GM21576 (cell line): ENCODE data around the gene TMEM247.
"Not testable (repeated sequence)": the region's sequence is repeated elsewhere in the genome, so short reads cannot be mapped to it uniquely, and the experiment has no call there.

ENCODE experiments used
- ATAC-seq: cut with Tn5 transposase; IDR thresholded peaks from one replicate; pipeline ENCODE4 v1.9.1; 2021; ENCODE audit warnings: mild to moderate bottlenecking, moderate library complexity; ENCODE audit not compliant: unreplicated experiment

Gene TMEM247

DNA sequence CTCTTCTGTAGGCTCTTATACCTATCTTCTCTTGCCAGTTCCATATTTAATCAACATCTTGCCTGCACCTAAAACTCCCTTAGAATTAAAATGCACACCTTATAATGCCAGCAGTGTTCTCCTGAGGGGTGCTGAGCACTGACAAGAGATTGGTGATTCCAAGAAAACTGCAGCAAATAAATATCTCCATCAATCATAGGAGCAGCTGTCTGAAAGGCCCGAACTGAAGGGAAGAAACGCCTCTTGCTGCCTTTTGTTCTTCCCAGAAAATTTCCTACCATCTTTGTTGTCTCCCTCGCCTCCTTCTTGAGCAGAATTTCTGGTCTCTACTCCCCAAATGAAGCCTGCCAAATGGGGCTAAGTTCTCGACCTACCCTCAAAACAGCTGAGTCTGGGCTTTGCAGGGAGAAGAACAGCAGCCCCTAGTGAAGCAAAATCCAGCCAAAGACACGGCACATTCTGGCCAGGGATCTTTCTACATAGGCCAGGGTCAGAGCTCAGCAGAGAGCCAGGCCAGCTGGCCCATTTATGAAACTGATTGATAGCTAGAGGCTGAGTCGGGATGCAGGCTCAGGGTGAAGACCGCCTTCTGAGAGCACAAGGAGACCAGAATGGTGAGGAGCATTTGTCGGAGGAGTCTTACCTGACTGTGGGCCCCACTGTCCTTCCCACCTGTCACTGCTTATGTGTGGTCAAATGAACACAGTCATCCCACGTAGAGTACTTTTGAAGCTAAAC, 20.4 kb upstream of the TMEM247 start:
- ATAC-seq = no peak

DNA sequence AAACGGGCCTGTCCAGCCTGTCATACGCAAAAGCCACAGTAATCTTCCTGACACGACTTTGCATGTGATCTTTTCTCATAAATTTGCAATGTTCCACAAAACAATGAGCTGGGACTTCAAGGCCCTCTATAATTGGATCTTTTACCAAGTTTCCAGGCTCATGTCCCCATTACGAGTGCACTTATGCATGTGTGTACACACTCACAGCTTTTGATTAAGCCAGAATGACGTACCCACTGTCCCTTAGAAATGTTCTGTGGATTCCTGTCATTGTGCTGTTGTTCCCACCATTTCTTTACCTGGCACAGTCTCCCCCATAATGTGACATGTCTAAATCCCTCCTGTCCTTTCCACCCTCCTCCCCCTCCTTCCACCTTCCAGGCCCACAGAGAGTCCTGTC, 19.7 kb upstream of the TMEM247 start:
- no peak for ATAC-seq

DNA sequence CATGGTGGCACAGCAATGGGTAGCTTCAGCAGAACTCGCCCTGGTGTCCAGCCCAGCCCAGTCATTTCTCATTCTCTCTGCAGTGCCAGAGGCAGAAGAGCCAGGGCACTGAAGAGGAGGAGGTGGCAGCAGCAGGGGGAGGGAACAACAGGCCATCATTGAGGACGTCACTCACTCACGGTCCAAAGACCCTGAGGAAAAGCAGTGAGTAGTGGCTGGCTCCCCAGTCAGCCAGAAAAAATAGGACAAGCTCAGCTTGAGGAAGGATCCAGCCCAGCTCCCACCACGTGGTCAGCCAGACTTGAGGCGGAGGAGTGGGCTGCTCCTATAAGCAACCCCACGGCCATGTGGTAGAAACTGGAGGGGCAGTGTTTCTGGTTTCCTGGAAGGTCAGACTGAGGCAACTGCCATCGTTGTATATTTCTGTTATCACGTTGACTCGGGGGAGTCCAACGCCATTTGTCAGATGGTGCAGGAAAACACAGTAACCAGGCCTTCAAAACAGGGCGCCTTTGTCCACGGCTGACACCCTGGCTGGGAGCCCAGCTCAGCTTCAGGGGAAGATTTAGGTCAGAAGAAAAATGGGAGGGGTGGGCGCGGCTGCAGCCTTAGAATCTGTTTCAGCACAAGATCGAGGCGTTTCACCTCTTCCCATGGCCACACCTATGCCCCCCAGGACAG, 19.0 kb upstream of the TMEM247 start:
- ATAC-seq = no peak

DNA sequence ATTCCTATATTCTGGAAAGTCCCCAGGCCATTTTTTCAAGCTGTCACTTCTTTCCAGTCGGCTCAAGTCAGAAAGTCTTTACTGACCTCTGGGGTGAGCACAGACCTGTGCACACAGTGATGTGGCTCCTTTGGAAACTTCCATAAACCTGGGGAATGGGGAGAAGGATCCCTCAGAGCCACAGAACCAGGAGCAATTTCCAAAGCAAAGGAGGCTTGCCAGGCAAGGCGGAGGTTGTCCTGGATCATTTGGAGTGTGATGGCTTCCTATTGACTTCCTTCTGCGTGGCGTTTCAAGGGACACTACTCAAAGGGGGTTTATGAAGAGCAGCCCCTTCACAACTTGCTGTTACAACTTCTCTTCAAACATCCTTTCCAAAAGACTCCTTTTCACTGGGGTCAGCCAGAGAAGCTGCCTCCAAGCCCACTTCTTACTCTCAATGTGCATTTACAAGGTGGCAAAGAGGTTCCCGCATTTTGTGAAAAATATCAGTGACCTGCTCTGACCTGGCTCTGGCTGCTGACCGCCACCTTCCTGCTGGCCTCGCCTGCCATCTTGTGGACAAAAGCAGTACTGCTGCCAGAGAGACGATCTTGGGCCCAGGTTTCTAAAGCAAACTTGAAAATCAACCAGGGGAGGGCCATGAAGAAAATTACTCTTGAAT, 18.2 kb upstream of the TMEM247 start:
- no peak for ATAC-seq

DNA sequence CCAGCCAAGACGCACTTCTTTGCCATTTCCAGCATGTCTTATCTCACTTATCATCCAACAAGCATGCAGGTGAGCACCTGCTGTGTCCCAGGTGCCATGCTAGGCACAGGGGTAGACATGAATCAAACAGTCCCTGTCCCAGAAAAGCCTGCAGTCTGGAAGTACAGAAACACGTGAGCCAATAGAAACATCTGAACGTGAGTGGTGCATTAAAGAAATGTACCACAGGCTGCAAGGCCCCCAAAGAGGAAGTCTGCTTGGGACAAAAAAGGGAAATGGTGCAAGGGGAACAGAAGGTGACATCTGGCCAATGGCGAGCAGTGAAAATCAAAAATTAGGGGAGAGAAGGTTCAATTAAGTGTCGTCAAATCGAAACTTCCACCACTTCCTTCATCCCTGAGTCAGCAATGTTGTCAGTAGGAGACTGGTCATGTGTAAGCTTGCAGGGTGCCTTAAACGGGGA, 17.6 kb upstream of the TMEM247 start:
- ATAC-seq = no peak

DNA sequence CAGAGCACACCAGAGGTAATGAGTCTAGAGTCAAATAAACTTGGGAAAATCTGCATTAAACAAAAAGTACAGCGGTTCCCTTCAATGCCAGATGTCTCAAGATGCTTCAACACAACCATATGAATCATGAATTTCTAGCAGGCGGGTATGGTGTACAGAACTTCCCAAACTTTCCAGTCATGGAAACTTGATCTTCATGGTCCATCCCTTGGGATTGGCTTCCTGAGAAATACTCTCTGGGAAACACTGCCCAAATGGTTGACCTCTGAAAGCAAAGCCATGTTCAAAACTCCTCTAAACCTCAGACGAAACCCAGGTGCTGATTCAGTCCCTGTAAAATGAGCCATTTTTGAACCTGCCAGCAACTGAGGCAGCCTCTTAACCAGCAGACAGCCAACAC, 16.4 kb upstream of the TMEM247 start:
- ATAC-seq = no peak

DNA sequence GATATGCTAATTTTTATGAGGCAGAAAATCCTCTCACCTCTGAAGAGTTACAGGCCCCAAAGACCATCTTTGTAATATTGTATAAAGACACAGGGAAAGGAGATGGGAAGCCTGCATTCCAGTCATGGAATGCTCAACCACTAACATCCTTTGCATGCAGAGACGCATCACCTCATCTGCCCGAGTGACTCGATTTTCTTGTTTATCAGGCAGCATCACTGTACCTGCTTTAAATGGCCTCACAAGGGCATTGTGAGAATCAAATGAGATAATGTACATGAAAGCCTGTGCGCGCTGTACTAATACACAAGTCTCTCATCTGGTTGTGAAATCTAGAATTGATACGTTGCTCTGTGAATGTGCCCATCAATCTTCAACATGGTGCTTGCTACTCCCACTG, 10.2 kb upstream of the TMEM247 start:
- ATAC-seq = no peak

DNA sequence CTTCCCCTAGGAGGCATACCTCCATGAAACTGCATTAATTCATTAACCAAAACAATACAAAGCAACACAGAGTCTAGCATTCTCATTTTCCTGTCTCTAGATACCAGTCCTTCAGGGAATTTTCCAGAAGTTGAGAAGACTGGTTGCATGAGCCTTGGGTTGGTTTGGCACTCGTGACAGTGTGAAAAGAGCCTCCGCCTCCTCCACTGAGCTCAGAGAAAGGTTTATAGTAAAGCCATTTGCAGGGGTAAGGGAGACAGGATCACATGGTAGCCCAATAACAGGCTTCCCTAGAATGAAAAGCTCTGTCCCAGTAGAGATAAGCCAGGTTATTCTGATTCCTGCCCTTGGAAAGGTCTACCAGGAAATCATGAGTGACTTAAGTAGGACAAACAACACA, 9.7 kb upstream of the TMEM247 start:
- ATAC-seq = no peak

DNA sequence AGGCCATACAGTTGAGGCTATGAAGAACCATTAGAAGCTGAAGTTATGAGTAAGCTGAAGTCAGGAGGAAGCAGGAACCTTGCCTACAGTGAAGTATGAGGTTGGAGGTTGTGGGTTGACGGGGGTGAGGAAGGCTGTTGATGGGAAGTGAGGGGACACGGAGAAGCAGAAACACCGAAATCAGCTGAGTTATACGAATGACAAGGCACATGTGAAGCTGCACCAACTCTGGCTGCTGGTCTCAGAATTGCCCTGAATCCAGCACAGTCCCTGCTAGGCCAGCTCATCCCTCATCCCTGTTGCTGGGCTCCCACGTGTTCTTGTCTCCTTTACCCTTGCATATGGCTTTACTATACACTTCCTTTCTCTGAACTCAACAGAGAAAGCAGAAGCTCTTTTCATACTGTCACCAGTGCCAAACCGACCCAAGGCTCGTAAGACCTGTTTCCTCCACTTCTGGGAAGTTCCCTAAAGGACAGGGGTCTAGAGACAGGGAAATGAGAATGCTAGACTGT, 9.2 kb upstream of the TMEM247 start:
- no peak for ATAC-seq

DNA sequence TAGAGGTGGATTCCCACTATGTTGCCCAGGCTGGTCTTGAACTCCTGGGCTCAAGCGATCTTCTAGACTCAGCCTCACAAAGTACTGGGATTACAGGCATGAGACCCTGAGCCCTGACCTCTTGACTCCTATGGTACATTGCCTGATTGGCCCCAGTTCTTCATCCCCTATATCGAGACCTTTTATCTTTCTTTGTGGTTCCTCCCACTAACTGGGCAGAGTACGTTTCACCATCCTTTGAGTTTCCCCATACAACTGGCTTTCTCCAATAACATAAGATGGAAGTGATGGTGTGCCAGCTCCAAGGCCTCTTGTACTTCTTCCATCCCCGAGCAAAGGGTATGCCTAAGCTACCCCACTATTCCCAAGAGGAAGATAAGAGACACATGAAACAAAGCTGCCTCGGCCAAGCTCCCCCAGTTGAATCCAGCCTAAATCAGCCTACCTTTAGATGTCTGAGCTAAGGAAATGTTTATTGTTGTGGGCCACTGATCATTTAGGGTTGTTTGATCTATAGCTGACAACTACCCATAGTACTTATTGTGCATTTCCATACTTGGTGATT, 8.3 kb upstream of the TMEM247 start:
- ATAC-seq = no peak

DNA sequence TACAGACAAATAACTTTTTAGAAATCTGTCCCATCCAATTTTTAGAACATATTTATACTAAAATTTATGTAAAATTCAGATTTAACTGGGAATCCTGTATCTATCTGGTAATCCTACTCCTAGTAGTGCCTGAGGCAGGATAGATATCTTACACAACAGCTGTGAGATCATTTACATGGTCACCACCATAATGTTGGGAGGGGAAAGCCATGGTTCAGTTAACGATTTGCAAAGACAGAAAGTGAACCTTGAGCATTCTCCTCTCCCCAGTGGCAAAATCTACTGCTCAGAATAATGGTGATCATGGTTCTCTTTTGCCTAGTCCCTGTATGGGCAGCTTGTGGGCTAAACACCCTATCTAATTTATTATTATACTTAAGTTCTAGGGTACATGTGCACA, 7.7 kb upstream of the TMEM247 start:
- ATAC-seq = no peak

DNA sequence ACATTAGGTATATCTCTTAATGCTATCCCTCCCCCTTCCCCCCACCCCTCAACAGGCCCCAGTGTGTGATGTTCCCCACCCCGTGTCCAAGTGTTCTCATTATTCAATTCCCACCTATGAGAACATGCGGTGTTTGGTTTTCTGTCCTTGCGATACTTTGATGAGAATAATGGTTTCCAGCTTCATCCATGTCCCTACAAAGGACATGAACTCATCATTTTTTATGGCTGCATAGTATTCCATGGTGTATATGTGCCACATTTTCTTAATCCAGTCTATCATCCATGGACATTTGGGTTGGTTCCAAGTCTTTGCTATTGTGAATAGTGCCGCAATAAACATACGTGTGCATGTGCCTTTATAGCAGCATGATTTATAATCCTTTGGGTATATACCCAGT, 7.2 kb upstream of the TMEM247 start:
- not testable (repeated sequence) for ATAC-seq

DNA sequence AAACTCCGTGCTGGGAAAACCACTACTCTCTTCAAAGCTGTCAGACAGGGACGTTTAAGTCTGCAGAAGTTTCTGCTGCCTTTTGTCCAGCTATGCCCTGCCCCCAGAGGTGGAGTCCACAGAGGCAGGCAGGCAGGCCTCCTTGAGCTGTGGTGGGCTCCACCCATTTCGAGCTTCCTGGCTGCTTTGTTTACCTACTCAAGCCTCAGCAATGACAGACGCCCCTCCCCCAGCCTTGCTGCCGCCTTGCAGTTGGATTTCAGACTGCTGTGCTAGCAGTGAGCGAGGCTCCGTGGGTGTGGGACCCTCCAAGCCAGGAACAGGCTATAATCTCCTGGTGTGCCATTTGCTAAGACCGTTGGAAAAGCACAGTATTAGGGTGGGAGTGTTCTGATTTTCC, 1.9 kb upstream of the TMEM247 start:
- not testable (repeated sequence) for ATAC-seq

DNA sequence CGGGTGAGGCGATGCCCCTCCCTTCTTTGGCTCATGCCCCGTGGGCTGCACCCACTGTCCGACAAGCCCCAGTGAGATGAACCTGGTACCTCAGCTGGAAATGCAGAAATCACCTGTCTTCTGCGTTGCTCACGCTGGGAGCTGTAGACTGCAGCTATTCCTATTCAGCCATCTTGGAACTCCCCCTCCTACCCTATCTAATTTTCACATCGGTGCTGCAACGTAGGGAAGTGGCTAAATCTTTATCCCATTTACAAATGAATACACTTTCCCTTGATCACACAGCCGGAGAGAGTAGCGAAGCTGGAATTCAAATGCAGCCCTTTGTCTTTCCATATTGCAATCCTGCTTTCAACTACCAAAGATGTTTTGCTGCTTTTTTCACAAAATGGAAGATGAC, 1.4 kb upstream of the TMEM247 start:
- ATAC-seq = no peak

DNA sequence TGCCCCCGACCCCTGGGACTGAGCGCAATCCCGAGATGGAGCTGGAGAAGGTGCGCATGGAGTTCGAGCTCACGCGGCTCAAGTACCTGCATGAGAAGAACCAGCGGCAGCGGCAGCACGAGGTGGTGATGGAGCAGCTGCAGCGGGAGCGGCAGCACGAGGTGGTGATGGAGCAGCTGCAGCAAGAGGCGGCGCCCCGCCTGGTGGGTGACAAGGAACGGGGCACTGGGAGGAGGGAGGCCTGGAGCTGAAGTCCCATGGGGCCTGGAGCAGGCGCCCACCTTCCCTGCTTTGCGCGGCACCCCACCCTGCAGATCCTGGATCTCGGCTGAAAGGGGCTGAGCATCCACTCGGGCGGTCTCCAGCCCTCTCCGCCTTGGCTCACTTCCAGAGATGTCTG, 1.2 kb downstream of the TMEM247 start:
- ATAC-seq = no peak

DNA sequence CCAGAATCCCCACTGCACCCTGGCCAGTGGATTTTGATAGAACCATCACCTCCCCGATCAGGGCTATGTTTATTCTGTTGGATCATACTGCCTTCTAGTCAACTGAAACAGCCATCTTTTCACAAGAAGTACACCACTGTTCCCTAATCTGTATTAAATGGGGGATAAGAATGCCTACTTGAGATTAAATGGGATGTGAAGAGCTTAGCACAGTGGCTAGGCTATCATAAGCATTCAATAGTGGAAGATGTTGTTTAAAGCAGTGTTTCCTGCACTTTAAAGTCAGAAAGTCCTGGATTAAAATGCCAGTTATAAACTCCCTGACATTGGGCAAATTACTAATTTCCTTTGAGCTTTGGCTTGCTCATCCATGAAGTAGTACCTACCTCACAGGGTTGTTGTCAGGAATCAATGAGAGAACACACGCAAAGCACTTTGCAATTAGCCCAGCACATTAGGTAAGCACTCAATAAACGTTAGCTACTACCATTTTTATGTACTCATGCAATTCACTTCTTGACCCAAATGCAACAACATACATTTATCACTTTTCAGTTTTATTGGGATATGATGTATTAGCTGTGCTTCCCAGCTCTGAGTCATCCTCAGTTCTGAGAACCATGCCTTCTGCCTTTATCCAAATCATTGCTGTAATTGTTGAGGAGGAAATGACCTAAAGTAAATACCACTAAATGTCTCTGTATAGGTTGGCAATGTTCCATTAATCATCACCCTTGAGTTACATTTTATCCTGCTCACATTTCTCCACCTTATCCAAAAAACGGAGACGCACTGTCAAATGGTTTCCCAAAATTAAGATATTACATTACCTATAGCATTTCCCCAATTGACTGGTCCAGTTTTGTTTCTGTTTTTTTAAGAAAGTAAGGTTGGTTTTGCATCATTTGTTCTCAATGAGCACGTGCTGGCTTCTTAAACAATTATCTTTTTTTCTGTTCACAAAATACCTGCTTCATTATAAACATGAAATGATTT, 2.1 kb downstream of the TMEM247 start:
- no peak for ATAC-seq

DNA sequence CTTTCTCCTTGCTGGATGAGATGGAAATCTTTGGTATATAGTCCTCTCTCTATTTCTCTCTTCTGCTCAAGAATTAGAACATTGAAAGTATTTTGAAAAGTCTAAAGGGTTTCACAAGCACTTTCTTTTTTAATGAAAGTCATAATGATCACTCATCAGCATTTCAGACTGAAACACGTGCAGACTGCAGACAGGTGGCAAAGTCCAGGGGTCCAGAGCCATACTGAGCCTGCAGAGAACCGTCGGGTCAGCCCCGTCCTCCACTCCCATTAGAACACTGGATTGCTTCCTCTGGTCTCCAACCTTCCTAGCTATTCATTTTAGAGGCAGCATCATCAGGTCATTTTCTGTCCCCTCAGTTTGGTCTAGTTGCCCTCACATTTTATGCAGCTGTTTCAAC, 3.1 kb downstream of the TMEM247 start:
- no peak for ATAC-seq

DNA sequence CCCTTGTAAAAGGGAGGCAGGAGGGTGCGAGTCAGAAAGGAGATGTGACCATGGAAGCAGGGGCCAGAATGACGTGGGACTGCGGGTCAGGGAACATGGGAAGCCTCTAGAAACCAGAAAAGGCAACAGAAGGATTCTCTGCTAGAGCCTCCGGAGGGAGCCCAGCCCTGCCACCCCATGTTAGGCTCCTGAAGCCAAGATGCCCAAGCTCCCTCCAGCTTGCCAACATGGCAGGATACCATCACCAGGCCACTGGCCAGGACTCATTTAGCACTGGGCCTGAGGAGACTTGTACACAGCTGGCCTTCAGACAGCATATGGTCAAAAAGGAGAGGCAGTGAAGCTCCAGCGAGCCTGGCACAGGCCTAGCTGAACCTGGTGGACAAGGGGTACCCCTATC, 5.6 kb downstream of the TMEM247 start:
- ATAC-seq = no peak

DNA sequence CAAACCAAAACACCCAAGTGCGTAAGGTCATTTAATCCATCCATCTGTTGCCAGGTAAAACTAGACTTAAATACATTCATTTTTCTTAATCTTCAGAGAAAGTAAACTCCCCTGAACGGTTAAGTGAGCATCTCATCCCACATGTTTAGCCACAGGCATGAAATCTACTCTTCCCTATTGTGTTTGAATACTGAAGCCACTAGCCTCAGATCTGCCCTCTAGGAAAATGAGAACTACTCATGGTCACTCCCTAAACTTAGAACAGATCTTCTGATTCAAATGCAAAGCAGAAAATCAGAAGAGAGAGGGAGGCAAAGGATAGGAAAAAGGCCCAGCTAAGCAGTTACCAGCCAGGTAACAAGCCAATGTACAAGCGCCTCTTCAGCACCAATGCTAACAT, 7.1 kb downstream of the TMEM247 start:
- ATAC-seq = no peak

DNA sequence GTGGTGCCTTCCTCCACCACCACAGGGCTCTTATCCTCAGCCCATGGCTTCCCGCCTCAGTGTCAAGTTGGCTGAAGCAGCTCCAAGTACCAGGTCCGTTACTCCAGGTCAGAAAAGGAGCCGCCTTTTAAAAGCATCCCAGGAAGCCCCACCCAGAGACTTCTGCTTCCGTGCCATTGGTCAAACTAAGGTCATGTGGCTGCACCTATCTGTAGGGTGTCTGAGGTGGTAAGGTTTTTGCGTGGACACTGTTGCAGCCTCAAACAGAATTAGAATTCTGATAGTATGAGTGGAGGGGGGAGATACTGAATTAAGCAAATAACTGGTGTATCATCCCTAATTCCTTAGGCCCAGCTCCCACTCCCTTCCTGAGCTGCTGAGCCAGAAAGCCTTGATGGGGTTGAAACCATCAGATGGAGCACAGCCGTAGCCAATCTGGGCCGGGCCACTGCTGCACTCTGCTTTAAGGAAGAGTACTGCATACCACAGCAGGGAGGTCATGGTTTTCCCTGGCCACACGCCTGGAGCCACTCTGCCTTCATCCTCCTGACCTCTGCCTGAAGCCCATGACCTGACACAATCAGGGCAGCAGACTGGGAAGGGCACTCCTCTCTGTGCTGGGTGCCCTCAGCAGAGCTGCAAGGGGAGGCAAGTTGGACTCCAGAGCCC, 8.4 kb downstream of the TMEM247 start:
- ATAC-seq = no peak
